ENCODE data around the gene NAA16. TPM values are rescaled to one million over a fixed set of nuclear protein-coding genes. Genes with fewer than 3 reads are reported as not detected.

The NAA16 gene
- total and polyA plus RNA-seq, 2 of the 4 experiments (the other 2 are of a cell fraction) = 6.6 to 8.8 TPM

- TF ChIP-seq FOS (IDR thresholded peaks at IDR 0.05; ENCODE audit: low read depth, low read length) = no peak
Measured at GRCh38 chr13:41388143-41388881, 77.2 kb downstream of the NAA16 start (continued).

DNA sequence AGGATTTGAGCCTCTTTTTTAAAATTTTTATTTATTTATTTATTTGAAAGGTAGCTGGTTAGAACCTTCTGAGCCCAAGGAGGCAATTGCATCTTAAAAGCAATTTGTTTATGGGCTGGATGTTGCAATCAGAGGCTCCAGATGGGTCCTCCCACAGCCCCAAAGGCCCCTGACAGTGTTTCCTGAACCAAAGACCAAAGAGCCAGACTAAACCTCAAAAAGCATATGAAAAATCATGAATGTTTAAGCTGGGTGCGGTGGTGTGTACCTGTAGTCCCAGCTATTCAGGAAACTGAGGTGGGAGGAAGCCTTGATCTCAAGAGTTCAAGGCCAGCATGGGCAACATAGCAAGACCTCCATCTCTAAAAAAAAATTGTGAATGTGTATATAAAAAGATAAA lies 78.5 kb downstream of the NAA16 start:
- Histone ChIP-seq H3K9ac (ENCODE audit: low read depth, low read length) (no peak overlapping the region), H2AK9ac (replicated peaks; ENCODE audit: low read depth, low read length, poor library complexity) (no peak overlapping the region), H2BK120ac (ENCODE audit: low read depth, low read length) (no peak overlapping the region), H3K27ac (ENCODE audit: insufficient read depth, low read length) (no peak overlapping the region), H3K18ac (ENCODE audit: low read depth, low read length) (no peak overlapping the region), H4K20me1 (ENCODE audit: insufficient read depth, low read length) (no peaks in the 10 kb centered on the region), H2BK15ac (ENCODE audit: low read depth, low read length) (no peak overlapping the region), H3K9me3 (ENCODE audit: control insufficient read depth, insufficient read depth, low read length) (no peaks in the 10 kb centered on the region), H3K36me3 (ENCODE audit: control insufficient read depth, insufficient read depth, low read length) (no peaks in the 10 kb centered on the region), H3K4me2 (ENCODE audit: low read depth, low read length) (no peak overlapping the region), H2BK5ac (ENCODE audit: low read depth, low read length, poor library complexity, severe bottlenecking) (no peak overlapping the region), H2AFZ (replicated peaks; ENCODE audit: low read length, poor library complexity) (no peak overlapping the region), H3K79me1 (ENCODE audit: low read depth in 1 of 2, low read length in 2 of 2) (no peaks in the 10 kb centered on the region), H3K23ac (ENCODE audit: low read depth, low read length) (no peak overlapping the region), H3K9me1 (ENCODE audit: insufficient read depth, low read length) (peaks cover 2% of the 10 kb centered on the region; the same call in 1 of the 2 replicates), H3K4me3 (ENCODE audit: insufficient read depth, low read depth, low read length) (no peak overlapping the region), H3K14ac (replicated peaks; ENCODE audit: low read depth, low read length) (no peak overlapping the region), H4K8ac (ENCODE audit: low read depth in 2 of 2, low read length in 2 of 2) (no peak overlapping the region), H4K91ac (ENCODE audit: insufficient read depth, low read depth, low read length) (no peak overlapping the region), H3K27me3 (ENCODE audit: control insufficient read depth, insufficient read depth, low read length) (no peaks in the 10 kb centered on the region; the same call in 1 of the 2 replicates), H4K5ac (ENCODE audit: low read depth, low read length) (no peak overlapping the region), H3K4ac (ENCODE audit: low read depth, low read length) (no peak overlapping the region), H3K4me1 (ENCODE audit: control insufficient read depth, insufficient read depth, low read length) (no peaks in the 10 kb centered on the region), H3K56ac (ENCODE audit: extremely low read depth, insufficient read depth, low read length) (no peak overlapping the region), H2BK20ac (ENCODE audit: low read depth, low read length) (no peak overlapping the region), H2AK5ac (ENCODE audit: low read depth, low read length) (no peak overlapping the region)
- ATAC-seq (ENCODE audit: low read depth) = no peak
- no CpG with 5 or more reads among the region's 1 CpG for WGBS, 2 experiments (ENCODE audit: extremely low coverage in 2 of 2, insufficient read length in 1 of 2)
- dilution Hi-C loops (cut with HindIII; ENCODE audit: low sequenced_read_pairs, unreplicated experiment) (no loop called here), in situ Hi-C loops (cut with MboI; ENCODE audit: low sequenced_read_pairs) (loop anchor here (10.0 kb wide), 2 partner anchors 265 to 725 kb away; no protein-coding TSS in a partner anchor), intact Hi-C loops (cut with micrococcal nuclease) (no loop called here)
- no peak for TF ChIP-seq BHLHE40 (IDR thresholded peaks at IDR 0.05; ENCODE audit: low read depth, low read length)
- TF ChIP-seq NFE2L2 (IDR thresholded peaks at IDR 0.05; ENCODE audit: low read depth, low read length) = no peak
- no peak for TF ChIP-seq CHD1 (IDR thresholded peaks at IDR 0.05; ENCODE audit: low read depth, low read length)
- TF ChIP-seq, protein P1, sequence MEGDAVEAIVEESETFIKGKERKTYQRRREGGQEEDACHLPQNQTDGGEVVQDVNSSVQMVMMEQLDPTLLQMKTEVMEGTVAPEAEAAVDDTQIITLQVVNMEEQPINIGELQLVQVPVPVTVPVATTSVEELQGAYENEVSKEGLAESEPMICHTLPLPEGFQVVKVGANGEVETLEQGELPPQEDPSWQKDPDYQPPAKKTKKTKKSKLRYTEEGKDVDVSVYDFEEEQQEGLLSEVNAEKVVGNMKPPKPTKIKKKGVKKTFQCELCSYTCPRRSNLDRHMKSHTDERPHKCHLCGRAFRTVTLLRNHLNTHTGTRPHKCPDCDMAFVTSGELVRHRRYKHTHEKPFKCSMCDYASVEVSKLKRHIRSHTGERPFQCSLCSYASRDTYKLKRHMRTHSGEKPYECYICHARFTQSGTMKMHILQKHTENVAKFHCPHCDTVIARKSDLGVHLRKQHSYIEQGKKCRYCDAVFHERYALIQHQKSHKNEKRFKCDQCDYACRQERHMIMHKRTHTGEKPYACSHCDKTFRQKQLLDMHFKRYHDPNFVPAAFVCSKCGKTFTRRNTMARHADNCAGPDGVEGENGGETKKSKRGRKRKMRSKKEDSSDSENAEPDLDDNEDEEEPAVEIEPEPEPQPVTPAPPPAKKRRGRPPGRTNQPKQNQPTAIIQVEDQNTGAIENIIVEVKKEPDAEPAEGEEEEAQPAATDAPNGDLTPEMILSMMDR (conservative IDR thresholded peaks at IDR 0.05; ENCODE audit: low read depth, low read length) = no peak
- TF ChIP-seq RFX5 (IDR thresholded peaks at IDR 0.05; ENCODE audit: low read depth, low read length) = no peak
- no peak for TF ChIP-seq MAFK (IDR thresholded peaks at IDR 0.05; ENCODE audit: low read depth, low read length)
- TF ChIP-seq MXI1 (IDR thresholded peaks at IDR 0.05; ENCODE audit: borderline replicate concordance, low read depth, low read length) = no peak
- TF ChIP-seq RAD21 (IDR thresholded peaks at IDR 0.05; ENCODE audit: low read length) = no peak
- TF ChIP-seq POLR2A (IDR thresholded peaks at IDR 0.05; ENCODE audit: low read depth, low read length) = no peak
- no peak for TF ChIP-seq RCOR1 (IDR thresholded peaks at IDR 0.05; ENCODE audit: insufficient replicate concordance, low read length)
- no peak for TF ChIP-seq SMC3 (IDR thresholded peaks at IDR 0.05; ENCODE audit: low read depth, low read length)
- TF ChIP-seq CEBPB (IDR thresholded peaks at IDR 0.05; ENCODE audit: low read depth, low read length) = no peak
- ChIA-PET POLR2A (ENCODE audit: unreplicated experiment) (no interaction called here), CTCF (no interaction called here)
- DNase-seq = no peak
- BruUV-seq (replicated peaks) = no TSS peak

Measured in IMR-90 (cell line).